HEK293 (cell line): ENCODE results near the gene PLEKHA1.

Experiments used
- CTCF ChIA-PET: fragments of 350-600 bp; formaldehyde crosslinking; extraction: SDS; loops from one replicate; lab custom pipeline; 2021; ENCODE audit warnings: antibody characterized with exemption; lab: Yijun Ruan, JAX
- POLR2A ChIA-PET: fragments of 300-600 bp; formaldehyde crosslinking; extraction: SDS; loops from one replicate; lab custom pipeline; 2020; ENCODE audit warnings: antibody characterized with exemption, inconsistent platforms; lab: Yijun Ruan, JAX
- H3K27ac ChIP-seq: fragments of 200-500 bp; sonication (Bioruptor generic); 2 replicates; pipeline ENCODE4 v1.5.1; 2014; ENCODE audit warnings: low read depth, low read length, control low read depth, inconsistent platforms; ENCODE audit errors: extremely low read depth
- H3K36me3 ChIP-seq, 2 experiments: fragments of 200-500 bp in 1 of 2; sonication (Bioruptor generic) in 1 of 2; 1 replicate in 1 of 2; 2 replicates in 1 of 2; pipeline ENCODE4 v1.5.1; 2014 to 2017; ENCODE audit warnings: inconsistent platforms in 2 of 2, low read length in 2 of 2; ENCODE audit not compliant: control insufficient read depth in 2 of 2, insufficient read depth in 1 of 2
- H3K4me1 ChIP-seq: fragments of 200-500 bp; sonication (Bioruptor generic); 2 replicates; pipeline ENCODE4 v1.5.1; 2014; ENCODE audit warnings: mild to moderate bottlenecking, low read length, inconsistent platforms; ENCODE audit not compliant: control insufficient read depth, insufficient read depth
- H3K4me3 ChIP-seq: 2 replicates; pipeline ENCODE4 v1.5.1; 2011; ENCODE audit warnings: low read depth, mild to moderate bottlenecking, control low read depth, low read length, moderate library complexity
- H3K9me3 ChIP-seq: fragments of 200-500 bp; sonication (Bioruptor generic); 2 replicates; pipeline ENCODE4 v1.5.1; 2014; ENCODE audit warnings: low read depth, low read length, inconsistent platforms; ENCODE audit not compliant: control insufficient read depth, insufficient read depth
- ATF2 ChIP-seq: fragments of 450-650 bp; formaldehyde crosslinking; IDR thresholded peaks from 2 replicates; pipeline ENCODE4 v1.5.1; 2016; ENCODE audit warnings: missing biosample characterization, missing genetic modification characterization, low read depth
- PRDM6 ChIP-seq: fragments of 450-650 bp; formaldehyde crosslinking; IDR thresholded peaks from 2 replicates; pipeline ENCODE4 v1.5.1; 2017; ENCODE audit warnings: missing biosample characterization, missing genetic modification characterization
- SP2 ChIP-seq: fragments of 450-650 bp; formaldehyde crosslinking; IDR thresholded peaks from 2 replicates; pipeline ENCODE4 v1.5.1; 2016; ENCODE audit warnings: missing biosample characterization, missing genetic modification characterization
- ZNF138 ChIP-seq: fragments of 450-650 bp; formaldehyde crosslinking; IDR thresholded peaks from 2 replicates; pipeline ENCODE4 v1.5.1; 2016; ENCODE audit warnings: missing biosample characterization, missing genetic modification characterization, borderline replicate concordance
- ZNF19 ChIP-seq: fragments of 450-650 bp; formaldehyde crosslinking; IDR thresholded peaks from 2 replicates; pipeline ENCODE4; 2016; ENCODE audit warnings: missing biosample characterization, missing genetic modification characterization, low read depth
- ZNF449 ChIP-seq: fragments of 450-650 bp; formaldehyde crosslinking; IDR thresholded peaks from 2 replicates; pipeline ENCODE4 v1.5.1; 2017; ENCODE audit warnings: missing biosample characterization, mild to moderate bottlenecking, missing genetic modification characterization, moderate library complexity
- ZNF513 ChIP-seq: fragments of 450-650 bp; IDR thresholded peaks from 2 replicates; pipeline ENCODE4 v1.5.1; 2018; ENCODE audit warnings: missing biosample characterization, missing genetic modification characterization
- ZNF692 ChIP-seq: fragments of 450-650 bp; formaldehyde crosslinking; IDR thresholded peaks from 2 replicates; pipeline ENCODE4 v1.5.1; 2016; ENCODE audit warnings: missing biosample characterization, missing genetic modification characterization
- ZNF777 ChIP-seq: fragments of 450-650 bp; formaldehyde crosslinking; IDR thresholded peaks from 2 replicates; pipeline ENCODE4 v1.5.1; 2017; ENCODE audit warnings: missing biosample characterization, missing genetic modification characterization, borderline replicate concordance
- ZNF791 ChIP-seq: fragments of 450-650 bp; formaldehyde crosslinking; IDR thresholded peaks from 2 replicates; pipeline ENCODE4 v1.5.1; 2016; ENCODE audit warnings: missing biosample characterization, missing genetic modification characterization
- ZSCAN16 ChIP-seq: fragments of 450-650 bp; formaldehyde crosslinking; IDR thresholded peaks from 2 replicates; pipeline ENCODE4 v1.5.1; 2016; ENCODE audit warnings: missing biosample characterization, missing genetic modification characterization

PLEKHA1 gene

GRCh38 chr10:122363311-122363710, 11.2 kb upstream of the PLEKHA1 start:
- Histone ChIP-seq H3K4me1 (no peaks in the 10 kb centered on the region), H3K36me3 (no peaks in the 10 kb centered on the region), H3K4me3 (no peak overlapping the region), H3K9me3 (no peaks in the 10 kb centered on the region; the same call in 1 of the 2 replicates), H3K27ac (no peak overlapping the region)
- CTCF ChIA-PET: no interaction called here
- POLR2A ChIA-PET: no interaction called here
- no peak for TF ChIP-seq ZSCAN16
- TF ChIP-seq SP2 (tag by site-specific recombination): no peak
- no peak for TF ChIP-seq ZNF138 (tag by site-specific recombination)
- TF ChIP-seq ZNF513: no peak
- no peak for TF ChIP-seq ZNF791 (tag by site-specific recombination)
- no peak for TF ChIP-seq ZNF777 (tag by site-specific recombination)
- TF ChIP-seq, all 188 proteins: peak for 0

- ChIA-PET CTCF (interaction anchor here (0.7 to 1.6 kb wide), 2 partner anchors 21 to 262 kb away, joined by 3 to 6 read pairs; no protein-coding TSS in a partner anchor), POLR2A (interaction anchor here (1.1 kb wide), 1 partner anchor 10 kb away, joined by 3 read pairs; the partner anchor contains the start of gene PLEKHA1)
- Histone ChIP-seq H3K27ac (no peak overlapping the region), H3K9me3 (no peaks in the 10 kb centered on the region), H3K4me3 (no peak overlapping the region), H3K4me1 (no peaks in the 10 kb centered on the region), H3K36me3 (no peaks in the 10 kb centered on the region)
- peak; percentile 48; the same call in 1 of the 2 replicates for TF ChIP-seq ZNF449 (tag by site-specific recombination)
- TF ChIP-seq ZNF692: 0 out of 2 replicates have a peak, but pooled peaks have one; percentile 28
- no peak for TF ChIP-seq ZNF19 (tag by site-specific recombination)
- no peak for TF ChIP-seq PRDM6 (tag by site-specific recombination)
Observed at GRCh38 chr10:122363722-122364463, 10.6 kb upstream of the PLEKHA1 start.

- CTCF ChIA-PET: interaction anchor here (0.6 to 2.2 kb wide), 7 partner anchors 13 to 544 kb away, joined by 3 to 8 read pairs (median 3); no protein-coding TSS in a partner anchor
- Histone ChIP-seq H3K27ac (no peak overlapping the region), H3K36me3 (no peaks in the 10 kb centered on the region), H3K9me3 (no peaks in the 10 kb centered on the region), H3K4me3 (no peak overlapping the region), H3K4me1 (peaks cover under 1% of the 10 kb centered on the region; the same call in 1 of the 2 replicates)
- POLR2A ChIA-PET: interaction anchor here (0.7 kb wide), 1 partner anchor 19 kb away, joined by 4 read pairs; no protein-coding TSS in a partner anchor
- peak; percentile 88 for TF ChIP-seq ATF2 (tag by site-specific recombination)
- no peak for TF ChIP-seq ZSCAN16
Observed at GRCh38 chr10:122368502-122369254, 5.8 kb upstream of the PLEKHA1 start.
